Forelimb muscle (tissue), 1 donor: ENCODE measurements around the gene ACADSB. TPM values are rescaled to one million over a fixed set of nuclear protein-coding genes. Genes with fewer than 3 reads are reported as not detected.

Experiments used
- DNase-seq: peaks from one replicate; pipeline ENCODE4 v3.0.0-alpha.2; 2013; ENCODE audit warnings: low read depth
- polyA plus RNA-seq: library from polyadenylated mRNA; unstranded; fragments of 120-200 nt; gene quantifications from one replicate; pipeline ENCODE4 v1.2.1, GENCODE V29; 2013; ENCODE audit not compliant: insufficient read length

ACADSB gene
- polyA plus RNA-seq, 1 donor: 12.7 TPM

- DNase-seq: no peak
Measured at GRCh38 chr10:123004298-123004697, 4.5 kb upstream of the ACADSB start.

GRCh38 chr10:123007558-123008354, 1.1 kb upstream of the ACADSB start:
- DNase-seq: peak; percentile 24

GRCh38 chr10:123009105-123009820, 457 bp downstream of the ACADSB start:
- no peak for DNase-seq

GRCh38 chr10:123011987-123012386, 3.2 kb downstream of the ACADSB start:
- no peak for DNase-seq

GRCh38 chr10:123013456-123014419, 4.9 kb downstream of the ACADSB start:
- DNase-seq: no peak

GRCh38 chr10:123014772-123015171, 6.0 kb downstream of the ACADSB start:
- DNase-seq: no peak

- DNase-seq: no peak
Measured at GRCh38 chr10:123016228-123016627, 7.4 kb downstream of the ACADSB start.

- no peak for DNase-seq
Measured at GRCh38 chr10:123017421-123018165, 8.8 kb downstream of the ACADSB start.

- no peak for DNase-seq
Measured at GRCh38 chr10:123018531-123018930, 9.7 kb downstream of the ACADSB start.

GRCh38 chr10:123019264-123019663, 10.5 kb downstream of the ACADSB start:
- no peak for DNase-seq

- no peak for DNase-seq
Measured at GRCh38 chr10:123019941-123020703, 11.3 kb downstream of the ACADSB start.

- DNase-seq: no peak
Measured at GRCh38 chr10:123021517-123021916, 12.7 kb downstream of the ACADSB start.

GRCh38 chr10:123024540-123024939, 15.7 kb downstream of the ACADSB start:
- DNase-seq: no peak

- no peak for DNase-seq
Measured at GRCh38 chr10:123026302-123026701, 17.5 kb downstream of the ACADSB start.

- no peak for DNase-seq
Measured at GRCh38 chr10:123027861-123028260, 19.1 kb downstream of the ACADSB start.

- no peak for DNase-seq
Measured at GRCh38 chr10:123031124-123031523, 22.3 kb downstream of the ACADSB start.

- no peak for DNase-seq
Measured at GRCh38 chr10:123034332-123034731, 25.5 kb downstream of the ACADSB start.

GRCh38 chr10:123035467-123036086, 26.8 kb downstream of the ACADSB start:
- no peak for DNase-seq

- no peak for DNase-seq
Measured at GRCh38 chr10:123038782-123039631, 30.2 kb downstream of the ACADSB start.
